ENCODE measurements around the gene ATF6.
"Not testable (repeated sequence)": the region's sequence is repeated elsewhere in the genome, so short reads cannot be mapped to it uniquely, and the experiment has no call there.

Gene ATF6

GRCh38 chr1:161722406-161722805, 43.7 kb upstream of the ATF6 start:
- H3K4me3 ChIP-seq (ENCODE audit: control insufficient read depth, low read depth, low read length), result no peak overlapping the region
- no peak for DNase-seq (ENCODE audit: low read depth)
- no peak for TF ChIP-seq CTCF (conservative IDR thresholded peaks at IDR 0.05; ENCODE audit: control insufficient read depth, insufficient read depth, low read depth, low read length)

GRCh38 chr1:161723459-161724141, 42.5 kb upstream of the ATF6 start:
- no peak overlapping the region for H3K4me3 ChIP-seq (ENCODE audit: control insufficient read depth, low read depth, low read length)
- DNase-seq (ENCODE audit: low read depth), result no peak
- no peak for TF ChIP-seq CTCF (conservative IDR thresholded peaks at IDR 0.05; ENCODE audit: control insufficient read depth, insufficient read depth, low read depth, low read length)

- H3K4me3 ChIP-seq (ENCODE audit: control insufficient read depth, low read depth, low read length), result peak overlapping the region; percentile 72
- DNase-seq (ENCODE audit: low read depth), result not testable (repeated sequence)
Measured at GRCh38 chr1:161725258-161725907, 40.7 kb upstream of the ATF6 start.

GRCh38 chr1:161725908-161726472, 40.1 kb upstream of the ATF6 start:
- DNase-seq (ENCODE audit: low read depth), result peak; percentile 42
- peak overlapping the region; percentile 72 for H3K4me3 ChIP-seq (ENCODE audit: control insufficient read depth, low read depth, low read length)
- peak; percentile 38 for TF ChIP-seq CTCF (conservative IDR thresholded peaks at IDR 0.05; ENCODE audit: control insufficient read depth, insufficient read depth, low read depth, low read length)

GRCh38 chr1:161726473-161727255, 39.5 kb upstream of the ATF6 start:
- peak; percentile 80 for DNase-seq (ENCODE audit: low read depth)
- TF ChIP-seq CTCF (conservative IDR thresholded peaks at IDR 0.05; ENCODE audit: control insufficient read depth, insufficient read depth, low read depth, low read length), result no peak
- peak overlapping the region; percentile 72 for H3K4me3 ChIP-seq (ENCODE audit: control insufficient read depth, low read depth, low read length)

GRCh38 chr1:161727256-161727924, 38.7 kb upstream of the ATF6 start:
- peak; percentile 84 for DNase-seq (ENCODE audit: low read depth)
- no peak for TF ChIP-seq CTCF (conservative IDR thresholded peaks at IDR 0.05; ENCODE audit: control insufficient read depth, insufficient read depth, low read depth, low read length)
- H3K4me3 ChIP-seq (ENCODE audit: control insufficient read depth, low read depth, low read length), result peak overlapping the region; percentile 72
